K562 (cell line): ENCODE results near the gene DYNC1H1. TPM values are rescaled to one million over a fixed set of nuclear protein-coding genes. Genes with fewer than 3 reads are reported as not detected.

ENCODE experiments used
- BHLHE40 ChIP-seq: IDR thresholded peaks from 2 replicates; pipeline ENCODE4 v1.6.1; 2011; ENCODE audit warnings: low read length, improper control_type of control experiment
- BRCA1 ChIP-seq, 2 experiments: fragments of 450-650 bp in 1 of 2; sonication (generic) in 1 of 2; formaldehyde crosslinking in 1 of 2; IDR thresholded peaks; 2 replicates each; pipeline versions ENCODE4 v1.5.0 to v1.6.1; 2017 to 2020; ENCODE audit warnings: mild to moderate bottlenecking in 1 of 2, missing genetic modification reagents in 1 of 2
- CEBPG ChIP-seq, 3 experiments: fragments of 200-800 bp in 1 of 3; sonication (Bioruptor generic) in 1 of 3; sonication (generic) in 1 of 3; formaldehyde crosslinking in 1 of 3; IDR thresholded peaks in 2 of 3; conservative IDR thresholded peaks in 1 of 3; 2 replicates each; pipeline versions ENCODE4 v1.6.1 to v1.8.0; 2016 to 2022; ENCODE audit warnings: missing compliant biosample characterization in 2 of 3, missing genetic modification characterization in 2 of 3, mild to moderate bottlenecking in 1 of 3, missing genetic modification reagents in 1 of 3
- CTBP1 ChIP-seq: fragments of 450-650 bp; IDR thresholded peaks from 2 replicates; pipeline ENCODE4 v1.6.1; 2016; ENCODE audit warnings: borderline replicate concordance
- E4F1 ChIP-seq: fragments of 250-450 bp; sonication (Bioruptor Pico); IDR thresholded peaks from 2 replicates; pipeline ENCODE4 v1.5.0; 2021; ENCODE audit warnings: mild to moderate bottlenecking, borderline replicate concordance
- EGR1 ChIP-seq: fragments of 450-650 bp; conservative IDR thresholded peaks from 2 replicates; pipeline ENCODE4 v1.6.1; 2017; ENCODE audit warnings: mild to moderate bottlenecking
- EP300 ChIP-seq: IDR thresholded peaks from 2 replicates; pipeline ENCODE4 v1.6.1; 2012; ENCODE audit warnings: low read length, improper control_type of control experiment
- HMBOX1 ChIP-seq: sonication (generic); IDR thresholded peaks from 2 replicates; pipeline ENCODE4 v1.6.1; 2016
- JUN ChIP-seq, 2 experiments: sonication (generic) in 1 of 2; formaldehyde crosslinking in 1 of 2; IDR thresholded peaks; 2 replicates each; pipeline versions ENCODE4 v1.6.1 to v1.8.0; 2012 to 2022; ENCODE audit warnings: borderline replicate concordance in 2 of 2, mild to moderate bottlenecking in 2 of 2, improper control_type of control experiment in 1 of 2, low read depth in 1 of 2, low read length in 1 of 2, missing genetic modification reagents in 1 of 2
- JUNB ChIP-seq: fragments of 450-650 bp; formaldehyde crosslinking; conservative IDR thresholded peaks from 2 replicates; pipeline ENCODE4 v1.4.0; 2020; ENCODE audit warnings: mild to moderate bottlenecking
- MYC ChIP-seq, 2 experiments: fragments of 250-450 bp in 1 of 2; sonication (Bioruptor Pico) in 1 of 2; IDR thresholded peaks; 2 replicates each; pipeline versions ENCODE4 v1.5.1 to v1.6.1; 2012 to 2021; ENCODE audit warnings: low read depth in 2 of 2, borderline replicate concordance in 1 of 2, improper control_type of control experiment in 1 of 2, low read length in 1 of 2, mild to moderate bottlenecking in 1 of 2, moderate library complexity in 1 of 2
- NCOA1 ChIP-seq: fragments of 450-650 bp; IDR thresholded peaks from 2 replicates; pipeline ENCODE4 v1.6.1; 2016; ENCODE audit warnings: low read depth
- NR3C1 ChIP-seq: sonication (generic); formaldehyde crosslinking; IDR thresholded peaks from 2 replicates; pipeline ENCODE4 v1.8.1; 2022; ENCODE audit warnings: missing genetic modification reagents
- NRF1 ChIP-seq, 2 experiments: fragments of 450-650 bp; IDR thresholded peaks in 1 of 2; conservative IDR thresholded peaks in 1 of 2; 2 replicates each; pipeline ENCODE4 v1.6.1; 2014; ENCODE audit warnings: mild to moderate bottlenecking in 2 of 2
- SMARCC2 ChIP-seq: fragments of 450-650 bp; IDR thresholded peaks from 2 replicates; pipeline ENCODE4 v1.6.1; 2017; ENCODE audit warnings: antibody characterized with exemption, moderate library complexity, mild to moderate bottlenecking, low read depth
- TAF9B ChIP-seq: fragments of 450-650 bp; IDR thresholded peaks from 2 replicates; pipeline ENCODE4 v1.6.1; 2018; ENCODE audit warnings: mild to moderate bottlenecking; ENCODE audit not compliant: partially characterized antibody
- TRIM25 ChIP-seq: fragments of 450-650 bp; IDR thresholded peaks from 2 replicates; pipeline ENCODE4 v1.7.0; 2016; ENCODE audit warnings: borderline replicate concordance
- ZBTB2 ChIP-seq: fragments of 450-650 bp; IDR thresholded peaks from 2 replicates; pipeline ENCODE4 v1.6.1; 2016; ENCODE audit warnings: antibody characterized with exemption
- ZNF668 ChIP-seq: fragments of 250-450 bp; sonication (Bioruptor Pico); IDR thresholded peaks from 2 replicates; pipeline ENCODE4 v1.8.0; 2022; ENCODE audit warnings: mild to moderate bottlenecking, inconsistent platforms
- polyA plus RNA-seq, 8 experiments: library from polyadenylated mRNA; depleted of rRNA in 4 of 8; stranded (reverse) in 5 of 8; unstranded in 3 of 8; fragments of >200 nt; fragmentation: Nextera tagmentation in 2 of 8; fragmentation: Illumina TruSeq in 1 of 8; extraction: Ambion mirVana in 2 of 8; extraction: Trizol in 1 of 8; gene quantifications; 2 replicates each; pipeline versions ENCODE4 v1.2.1 to v1.2.3, GENCODE V29; 2011 to 2014; ENCODE audit warnings: inconsistent platforms in 1 of 8, missing spikeins in 1 of 8
- total RNA-seq, 7 experiments: library from RNA; depleted of rRNA in 6 of 7; stranded (reverse); fragments of >200 nt in 6 of 7; fragmentation: Illumina TruSeq in 2 of 7; extraction: Trizol in 2 of 7; gene quantifications; 2 replicates each; pipeline versions ENCODE4 v1.2.1 to v1.2.3, GENCODE V29; 2011 to 2021; ENCODE audit warnings: low replicate concordance in 1 of 7

DYNC1H1 gene
- total and polyA plus RNA-seq, 9 of the 15 experiments (the other 6 are each of a cell fraction or from before 2014, with no cell fraction given): 31.9 to 335 (median 115) TPM

- TF ChIP-seq EP300: 0 out of 2 replicates have a peak, but pooled peaks have one; percentile 22
- TF ChIP-seq HMBOX1: peak; percentile 59; the same call in 1 of the 2 replicates
- no peak for TF ChIP-seq NR3C1 (CRISPR knock-in tag)
- TF ChIP-seq MYC (IDR thresholded peaks at IDR 0.05; ENCODE audit: low read depth, low read length): peak; percentile 55; the same call in 1 of the 2 replicates
- no peak for TF ChIP-seq MYC (CRISPR knock-in tag; IDR thresholded peaks at IDR 0.05; ENCODE audit: borderline replicate concordance, low read depth)
- no peak for TF ChIP-seq TRIM25
- TF ChIP-seq ZNF668: no peak
- peak; percentile 73 for TF ChIP-seq JUNB (CRISPR knock-in tag)
- TF ChIP-seq TAF9B: peak; percentile 40
- TF ChIP-seq EGR1: no peak
- 0 out of 4 replicates have a peak, but pooled peaks of 1 of the 2 experiments have one; percentile 26 for TF ChIP-seq NRF1 (conservative IDR thresholded peaks at IDR 0.05 in 1 of 2, IDR thresholded peaks at IDR 0.05 in 1 of 2)
- TF ChIP-seq SMARCC2: no peak
- no peak for TF ChIP-seq BRCA1 (IDR thresholded peaks at IDR 0.05)
- no peak for TF ChIP-seq BRCA1 (CRISPR knock-in tag; IDR thresholded peaks at IDR 0.05)
- TF ChIP-seq JUN (IDR thresholded peaks at IDR 0.05; ENCODE audit: borderline replicate concordance, low read depth, low read length): peak; percentile 95
- no peak for TF ChIP-seq JUN (CRISPR knock-in tag; IDR thresholded peaks at IDR 0.05; ENCODE audit: borderline replicate concordance)
- TF ChIP-seq NCOA1: no peak
- peak; percentile 56; the same call in 1 of the 2 replicates for TF ChIP-seq CTBP1
- no peak for TF ChIP-seq E4F1 (CRISPR knock-in tag)
- peak; percentile 36; the same call in 1 of the 2 replicates for TF ChIP-seq BHLHE40
- no peak for TF ChIP-seq CEBPG (CRISPR knock-in tag; IDR thresholded peaks at IDR 0.05)
- TF ChIP-seq CEBPG (tag; conservative IDR thresholded peaks at IDR 0.05 in 1 of 2, IDR thresholded peaks at IDR 0.05 in 1 of 2): 0 out of 4 replicates have a peak, but pooled peaks have one; percentile 13 to 29
- no peak for TF ChIP-seq ZBTB2
These were observed 7.9 kb downstream of the DYNC1H1 start (continued) for GRCh38 chr14:101972126-101972866.
